ENCODE measurements around the gene CSTPP1.
"Not testable (repeated sequence)": the region's sequence is repeated elsewhere in the genome, so short reads cannot be mapped to it uniquely, and the experiment has no call there.

CSTPP1 gene

DNA sequence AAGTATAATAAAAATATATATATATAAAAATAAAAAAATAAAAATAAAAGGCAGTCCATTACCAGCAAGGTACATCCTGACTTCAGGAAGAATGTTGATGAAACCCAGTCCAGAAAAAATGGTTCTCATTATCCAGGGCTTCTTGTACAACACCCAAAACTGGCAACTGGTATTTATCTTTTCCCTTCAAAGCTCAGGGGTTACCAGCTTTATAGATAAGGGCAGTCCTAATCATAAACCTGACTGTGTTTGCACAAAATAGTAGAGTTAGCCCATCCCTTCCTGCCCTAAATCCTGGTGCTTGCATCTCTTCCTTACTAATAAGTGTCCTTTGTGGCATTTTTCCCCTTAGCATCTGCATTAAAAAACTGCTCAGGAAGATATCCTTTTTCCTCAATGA, 97.5 kb downstream of the CSTPP1 start:
- no peak for DNase-seq (ENCODE audit: low read depth in 1 of 2, low spot score in 1 of 2)

DNA sequence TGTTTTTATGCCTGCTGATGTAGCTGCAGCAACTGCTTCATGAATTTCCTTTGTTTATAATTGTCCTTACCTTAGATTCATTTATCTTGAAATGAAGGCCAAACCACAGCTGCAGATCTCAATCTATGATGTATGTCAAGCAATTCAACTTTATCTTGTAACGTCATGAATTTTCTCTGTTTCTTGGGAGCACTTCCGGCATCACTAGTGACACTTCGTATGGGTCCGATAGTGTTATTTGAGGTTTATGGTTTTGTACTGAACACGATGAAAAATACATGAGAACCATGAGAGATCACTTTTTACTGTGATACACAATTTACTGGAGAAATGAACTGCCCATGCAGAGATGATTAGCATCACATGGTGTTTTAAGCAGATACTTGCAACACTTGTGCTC, 98.5 kb downstream of the CSTPP1 start:
- no peak for DNase-seq (ENCODE audit: low read depth in 1 of 2, low spot score in 1 of 2)

DNA sequence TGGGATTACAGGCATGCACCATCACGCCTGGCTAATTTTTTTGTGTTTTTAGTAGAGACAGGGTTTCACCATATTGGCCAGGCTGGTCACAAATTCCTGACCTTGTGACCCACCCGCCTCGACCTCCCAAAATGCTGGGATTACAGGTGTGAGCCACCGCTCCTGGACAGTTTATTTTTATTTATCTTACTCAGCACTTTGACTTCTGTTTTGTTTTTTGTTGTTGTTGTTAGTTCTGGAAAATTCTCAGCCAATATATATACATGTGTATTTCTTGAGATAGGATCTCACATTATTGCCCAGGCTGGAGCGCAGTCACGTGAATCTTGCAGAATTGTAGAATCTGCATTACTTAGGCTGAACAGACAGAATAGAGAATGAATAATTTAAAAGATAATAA, 107.6 kb downstream of the CSTPP1 start:
- no peak for DNase-seq (ENCODE audit: low read depth in 1 of 2, low spot score in 1 of 2)

DNA sequence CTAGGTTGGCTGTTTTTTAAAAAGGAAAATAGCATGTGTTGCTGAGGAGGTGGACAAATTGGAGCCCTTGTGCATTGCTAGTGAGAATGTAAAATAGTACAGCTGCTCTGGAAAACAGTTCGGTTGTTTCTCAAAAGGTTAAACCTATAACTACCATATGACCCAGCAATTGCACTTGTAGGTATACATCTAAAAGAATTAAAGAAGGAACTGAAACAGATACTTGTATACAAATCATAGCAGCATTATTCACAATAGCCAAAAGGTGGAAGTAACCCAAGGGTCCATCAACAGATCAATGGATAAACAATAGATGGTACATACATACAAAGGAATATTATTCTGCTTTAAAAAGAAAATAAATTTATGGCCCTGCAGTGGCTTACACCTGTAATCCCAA, 111.4 kb downstream of the CSTPP1 start:
- no peak for DNase-seq (ENCODE audit: low read depth in 1 of 2, low spot score in 1 of 2)

DNA sequence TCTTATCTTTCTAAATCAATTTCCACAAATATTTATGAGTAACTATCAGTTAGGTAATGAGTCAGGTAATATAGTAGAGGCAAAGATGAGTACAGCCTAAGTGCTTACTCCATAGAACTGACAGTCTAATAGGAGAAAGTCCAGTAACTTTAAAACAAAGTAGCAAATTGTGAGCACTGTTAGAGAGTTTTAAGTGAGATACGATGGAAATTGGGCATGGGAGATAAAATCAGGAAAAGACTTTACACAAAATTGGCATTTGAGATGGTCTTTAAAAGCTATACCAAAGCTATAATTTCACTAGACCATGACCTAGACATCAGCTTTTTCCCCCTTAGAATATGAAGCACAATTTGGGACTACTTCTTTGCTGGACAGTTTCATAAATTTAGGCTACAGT, 113.7 kb downstream of the CSTPP1 start:
- DNase-seq (ENCODE audit: low read depth in 1 of 2, low spot score in 1 of 2), result no peak

DNA sequence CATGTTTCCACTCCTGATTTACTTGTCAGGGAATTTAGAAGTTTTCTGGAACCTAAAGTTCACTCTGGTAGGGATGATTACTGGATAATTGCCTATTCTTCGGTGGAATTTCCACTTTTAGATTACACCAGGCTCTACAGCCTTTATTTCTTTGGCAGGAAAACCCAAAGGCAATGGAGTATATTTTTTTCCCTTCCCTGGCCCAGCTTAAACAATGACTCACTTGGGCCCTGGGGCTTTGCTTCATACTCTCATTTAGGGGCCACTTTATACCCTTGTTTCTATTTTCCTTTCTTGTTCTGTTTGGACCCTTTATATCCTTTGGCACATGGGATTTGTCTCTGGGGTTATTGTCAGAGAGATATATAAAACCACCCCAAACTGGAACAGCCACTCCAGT, 114.7 kb downstream of the CSTPP1 start:
- DNase-seq (ENCODE audit: low read depth in 1 of 2, low spot score in 1 of 2), result no peak

DNA sequence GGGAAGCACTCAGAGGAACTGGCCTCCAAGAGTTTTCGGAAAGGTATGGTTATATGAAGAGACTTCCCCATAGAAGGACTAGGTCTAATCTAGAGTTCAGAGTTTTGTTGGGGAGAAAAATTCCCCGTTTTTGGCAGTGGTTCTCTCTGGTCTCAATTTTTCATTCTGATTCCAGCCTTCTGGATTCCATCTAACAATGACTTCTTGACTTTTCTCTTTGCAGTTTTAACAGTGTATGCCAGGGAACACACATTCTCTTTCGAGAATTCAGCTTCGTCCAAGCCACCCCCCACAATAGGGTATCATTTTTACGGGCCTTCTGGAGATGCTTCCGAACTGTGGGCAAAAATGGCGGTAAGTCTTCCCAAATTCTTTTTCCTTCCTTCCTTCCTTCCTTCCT, 115.6 kb downstream of the CSTPP1 start:
- DNase-seq (ENCODE audit: low read depth in 1 of 2, low spot score in 1 of 2), result no peak

DNA sequence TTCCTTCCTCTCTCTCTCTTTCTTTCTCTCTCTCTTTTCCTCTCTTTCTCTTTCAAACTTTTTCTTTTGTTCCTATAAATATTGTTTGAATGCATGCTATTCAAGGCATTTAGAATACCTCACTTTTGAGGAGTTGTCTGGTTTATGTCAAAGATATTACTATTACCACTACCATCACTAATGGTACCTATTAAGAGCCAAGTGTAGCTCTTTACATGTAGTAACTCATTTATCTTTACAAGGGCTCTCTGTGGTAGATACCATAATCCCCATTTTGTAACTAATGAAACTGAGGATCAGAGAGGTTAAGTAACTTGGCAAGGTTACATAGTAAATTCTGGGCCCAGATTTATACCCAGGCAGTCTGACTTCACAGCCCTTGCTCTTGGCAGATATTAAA, 116.0 kb downstream of the CSTPP1 start:
- DNase-seq (ENCODE audit: low read depth in 1 of 2, low spot score in 1 of 2), result no peak

DNA sequence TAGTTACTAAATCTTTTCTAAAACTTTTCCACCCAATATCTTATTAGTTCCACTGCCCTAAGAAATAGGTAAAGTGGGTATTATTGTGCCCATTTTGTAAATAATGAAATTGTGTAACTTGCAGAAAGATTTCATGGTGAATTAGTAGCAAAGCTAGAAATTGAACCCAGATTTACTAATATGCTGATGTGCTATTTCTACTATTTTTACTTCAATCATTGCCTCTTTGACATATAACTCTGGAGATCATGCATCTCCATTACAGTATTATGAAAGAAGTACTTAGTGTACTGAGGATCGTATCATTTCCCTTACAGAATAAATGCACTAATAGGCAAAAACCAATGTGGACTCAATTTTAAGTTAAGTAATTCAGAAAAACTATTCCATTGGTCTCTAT, 119.0 kb downstream of the CSTPP1 start:
- DNase-seq (ENCODE audit: low read depth in 1 of 2, low spot score in 1 of 2), result no peak

DNA sequence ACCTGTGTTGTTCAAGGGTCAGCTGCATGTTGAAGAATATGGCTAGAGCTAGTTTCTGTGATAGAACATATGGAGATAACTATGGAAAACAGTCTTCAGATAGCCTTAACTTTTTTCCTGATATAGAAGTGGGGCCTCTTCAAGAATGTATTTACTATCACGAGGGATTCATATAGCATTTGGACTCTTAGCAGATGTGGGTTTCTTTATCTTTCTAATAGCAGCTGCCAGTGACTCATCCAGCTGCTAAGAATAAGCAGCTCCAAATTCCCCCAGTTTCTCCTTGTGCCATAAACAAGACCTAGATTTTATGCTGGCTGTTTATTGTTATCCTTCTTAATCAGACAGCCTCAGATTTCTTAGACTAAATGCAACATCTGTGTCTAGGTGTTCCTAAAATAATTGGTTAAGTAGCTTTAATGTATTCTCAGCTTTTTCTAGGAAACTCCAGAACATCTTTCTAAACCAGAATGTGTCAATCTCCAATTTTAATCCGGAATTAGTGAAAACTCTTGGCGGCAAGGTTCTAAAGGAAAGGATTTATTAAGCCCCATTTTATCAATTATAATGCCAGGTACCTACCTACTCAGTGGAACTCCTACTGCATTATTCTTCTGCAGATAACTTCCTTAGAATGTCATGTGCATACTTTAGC, 119.8 kb downstream of the CSTPP1 start:
- no peak for DNase-seq (ENCODE audit: low read depth in 1 of 2, low spot score in 1 of 2)

DNA sequence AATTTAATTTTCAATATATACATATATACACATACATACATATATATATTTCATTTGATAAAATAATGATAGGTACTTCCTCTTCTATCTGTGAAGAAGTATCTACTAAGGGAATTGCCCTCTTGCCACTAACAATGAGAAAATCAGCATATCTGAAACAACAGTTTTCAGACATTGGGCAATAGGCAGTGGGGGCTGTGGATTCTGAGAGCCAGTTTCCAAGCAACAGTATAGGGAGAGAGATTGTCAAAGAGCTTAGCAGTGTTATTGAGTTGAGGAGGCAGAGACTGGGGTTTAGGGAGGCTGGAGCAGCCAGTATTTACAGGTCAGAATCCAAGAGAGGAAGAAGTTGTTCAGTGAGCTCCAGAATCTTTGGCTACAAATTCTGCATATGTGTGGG, 120.8 kb downstream of the CSTPP1 start:
- no peak for DNase-seq (ENCODE audit: low read depth in 1 of 2, low spot score in 1 of 2)

DNA sequence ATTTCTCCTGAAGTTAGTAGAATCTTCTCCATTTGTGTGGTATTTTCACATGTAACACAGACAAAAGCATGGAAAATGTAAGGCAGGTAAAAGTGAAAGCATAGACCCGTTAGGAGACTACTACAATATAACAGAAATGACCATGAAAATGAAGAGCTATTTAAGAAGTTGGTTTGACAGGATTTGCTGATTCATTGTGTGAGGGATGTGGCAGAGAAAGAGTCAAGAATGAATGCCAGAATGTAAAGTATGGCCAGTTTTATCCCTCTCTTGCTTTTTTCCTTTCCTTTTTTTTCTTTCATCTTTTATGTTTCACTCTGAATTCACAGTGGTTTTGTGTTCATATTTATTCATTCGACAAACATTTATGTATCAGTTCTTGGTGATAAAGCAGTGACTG, 124.2 kb downstream of the CSTPP1 start:
- DNase-seq (ENCODE audit: low read depth in 1 of 2, low spot score in 1 of 2), result no peak

DNA sequence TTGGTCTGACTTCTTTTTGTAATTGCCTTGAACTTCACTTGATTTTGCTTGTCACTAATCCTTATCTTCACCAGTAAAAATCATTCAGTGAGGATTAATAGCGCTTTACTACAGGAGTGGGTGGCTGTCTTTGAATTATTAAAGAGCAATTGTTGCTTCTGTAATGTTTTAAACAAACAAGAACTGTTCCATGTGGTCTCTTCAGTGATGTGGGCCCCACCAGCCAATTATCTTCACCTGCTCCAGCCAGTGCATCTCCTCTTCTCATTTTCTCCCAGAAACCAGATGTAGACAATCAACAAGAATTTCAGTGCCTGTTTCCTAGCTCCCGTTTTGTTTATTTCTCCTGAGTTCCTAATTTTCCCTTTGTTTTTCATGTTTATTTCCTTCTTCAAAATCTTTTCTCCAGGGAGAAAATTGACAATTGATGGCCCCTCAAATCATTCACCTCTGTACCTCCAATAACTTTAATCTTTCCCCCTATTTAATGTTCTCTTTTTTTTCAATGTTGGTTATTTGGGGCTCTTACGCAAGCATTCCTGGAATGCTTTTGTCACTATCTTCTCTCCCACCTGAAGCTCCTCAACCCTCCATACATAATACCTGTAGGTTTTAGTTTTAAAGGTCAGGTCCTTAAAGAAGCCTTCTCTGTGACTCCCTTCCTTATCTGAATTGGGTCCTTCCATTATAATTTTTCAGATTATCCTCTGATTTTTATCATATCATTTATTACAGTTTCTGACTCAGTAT, 125.0 kb downstream of the CSTPP1 start:
- no peak for DNase-seq (ENCODE audit: low read depth in 1 of 2, low spot score in 1 of 2)

DNA sequence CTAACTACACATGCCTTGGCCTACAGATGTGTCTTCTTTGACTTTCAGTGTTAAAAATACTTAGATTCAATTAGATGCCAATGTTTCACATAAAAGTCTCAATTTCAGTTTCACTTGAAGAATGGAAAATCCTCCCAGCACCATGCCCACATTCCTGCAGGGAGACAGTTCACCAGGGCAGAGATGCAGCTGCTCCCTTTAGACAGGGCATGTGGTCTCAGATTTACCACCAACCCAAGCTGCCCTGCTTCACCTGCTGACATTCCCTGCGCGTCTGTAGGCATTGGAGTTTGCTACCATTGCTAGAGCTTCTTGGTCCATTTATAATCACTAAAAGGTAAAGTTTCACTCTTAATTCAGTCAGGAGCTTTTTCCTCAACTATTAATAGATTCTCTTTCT, 126.2 kb downstream of the CSTPP1 start:
- no peak for DNase-seq (ENCODE audit: low read depth in 1 of 2, low spot score in 1 of 2)

DNA sequence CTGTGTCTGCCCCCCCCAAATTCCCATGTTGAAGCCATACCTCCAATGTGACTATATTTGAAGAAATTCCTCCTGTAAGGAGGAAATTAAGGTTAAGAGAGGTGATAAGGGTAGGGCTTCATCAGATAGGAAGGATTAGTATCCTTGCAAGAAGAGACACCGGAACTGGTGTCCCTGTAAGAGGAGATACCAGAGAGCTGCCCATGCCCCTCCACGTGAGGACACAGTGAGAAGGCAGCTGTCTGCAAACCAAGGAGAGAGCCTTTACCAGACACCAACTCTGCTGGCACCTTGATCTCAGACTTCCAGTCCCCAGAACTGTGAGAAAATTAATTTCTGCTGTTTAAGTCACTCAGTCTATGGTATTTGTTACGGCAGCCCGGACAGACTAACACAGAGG, 130.8 kb downstream of the CSTPP1 start:
- no peak for DNase-seq (ENCODE audit: low read depth in 1 of 2, low spot score in 1 of 2)

DNA sequence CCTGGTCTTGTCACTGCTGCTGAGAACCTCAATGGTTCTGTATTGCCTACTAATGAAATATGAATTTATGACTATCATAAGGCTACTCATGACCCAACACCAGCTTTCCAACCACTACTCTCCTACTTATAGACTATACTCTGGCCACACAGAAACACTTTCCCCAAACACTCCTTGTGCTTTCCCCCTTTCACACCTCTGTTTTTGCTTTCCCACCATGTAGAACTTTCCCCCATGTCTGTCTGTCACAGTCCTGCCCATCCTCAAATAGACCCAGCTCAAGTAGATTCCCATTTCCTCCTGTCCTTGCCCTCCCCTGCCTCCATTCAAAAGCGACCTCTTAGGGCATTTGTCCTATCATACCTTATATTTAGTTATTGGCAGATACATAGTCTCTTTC, 134.2 kb downstream of the CSTPP1 start:
- DNase-seq (ENCODE audit: low read depth in 1 of 2, low spot score in 1 of 2), result no peak

DNA sequence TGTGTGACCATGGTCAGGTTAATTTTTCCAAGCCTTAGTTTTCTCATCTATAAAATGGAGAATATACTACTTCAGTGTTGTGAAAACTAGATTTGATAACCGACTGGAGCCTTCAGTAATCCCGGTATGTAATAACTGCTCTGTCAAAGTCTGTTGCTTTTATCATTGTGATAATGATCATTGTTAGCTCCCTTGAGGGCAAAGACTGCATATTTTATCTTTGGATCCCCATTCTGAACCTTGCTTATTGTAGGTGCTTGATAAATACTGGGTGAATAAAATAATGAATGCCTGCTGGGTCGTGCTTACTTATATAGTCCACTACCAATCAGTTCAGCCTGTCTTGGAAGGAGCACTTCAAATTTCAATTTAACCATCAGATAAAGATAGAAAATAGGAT, 134.8 kb downstream of the CSTPP1 start:
- DNase-seq (ENCODE audit: low read depth in 1 of 2, low spot score in 1 of 2), result no peak

DNA sequence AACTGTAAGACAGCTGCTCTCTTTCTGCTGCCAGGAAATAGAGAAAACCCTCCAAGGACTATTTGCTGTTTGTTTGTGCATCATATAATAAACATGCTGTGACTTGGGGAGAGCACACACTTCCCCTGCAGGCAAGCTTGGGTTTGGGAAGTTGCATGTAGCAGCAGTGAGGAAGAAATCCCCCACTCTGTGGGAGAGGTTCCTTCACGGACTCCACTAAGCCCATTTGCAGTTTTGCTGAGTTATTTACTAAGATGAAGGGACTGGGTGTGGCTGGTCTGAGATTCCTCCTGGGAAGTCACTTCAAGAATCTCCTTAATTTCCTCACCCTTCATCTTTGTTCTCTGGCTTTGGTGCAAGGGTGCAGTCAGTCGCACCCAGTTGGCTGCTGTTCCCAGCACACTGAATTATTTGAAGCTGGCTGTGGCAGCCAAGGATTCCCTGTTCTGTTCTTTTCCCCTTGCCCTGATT, 135.3 kb downstream of the CSTPP1 start:
- no peak for DNase-seq (ENCODE audit: low read depth in 1 of 2, low spot score in 1 of 2)

DNA sequence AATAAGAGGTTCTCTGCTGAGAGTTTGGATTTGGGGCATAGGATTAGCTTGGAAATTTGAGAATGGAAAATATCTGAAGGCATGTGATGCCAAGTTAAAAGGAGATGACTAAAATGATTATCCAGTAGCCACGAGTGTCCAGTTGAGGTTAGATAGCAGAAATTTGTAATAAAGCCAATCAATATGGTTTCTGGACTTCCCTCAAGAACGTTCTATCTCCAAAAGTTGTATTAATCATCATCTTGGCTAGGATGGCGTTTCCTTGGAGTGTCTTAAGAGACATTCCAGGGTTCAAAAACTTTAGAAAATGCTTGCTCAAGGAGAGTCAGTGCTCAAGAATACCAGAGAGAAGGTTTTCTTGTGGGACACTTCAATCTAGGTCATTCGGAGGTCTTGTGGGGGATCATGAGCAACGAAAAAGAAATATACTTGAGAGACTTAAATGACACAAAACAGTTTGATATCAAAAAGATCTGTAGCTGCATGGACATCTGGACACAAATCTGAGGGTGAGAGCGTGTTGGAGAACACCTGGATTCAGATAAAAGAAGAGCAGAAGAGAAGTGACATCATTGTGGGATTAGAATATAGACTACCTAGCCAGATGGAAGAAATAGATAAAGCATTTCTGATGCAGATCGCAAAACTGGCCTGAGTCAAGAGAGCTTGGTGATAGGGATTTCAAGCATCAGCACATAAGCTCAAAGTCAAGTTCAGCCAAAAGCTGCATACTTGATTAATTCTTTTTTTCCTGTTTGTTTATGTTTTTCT, 142.4 kb downstream of the CSTPP1 start:
- no peak for DNase-seq (ENCODE audit: low read depth in 1 of 2, low spot score in 1 of 2)

DNA sequence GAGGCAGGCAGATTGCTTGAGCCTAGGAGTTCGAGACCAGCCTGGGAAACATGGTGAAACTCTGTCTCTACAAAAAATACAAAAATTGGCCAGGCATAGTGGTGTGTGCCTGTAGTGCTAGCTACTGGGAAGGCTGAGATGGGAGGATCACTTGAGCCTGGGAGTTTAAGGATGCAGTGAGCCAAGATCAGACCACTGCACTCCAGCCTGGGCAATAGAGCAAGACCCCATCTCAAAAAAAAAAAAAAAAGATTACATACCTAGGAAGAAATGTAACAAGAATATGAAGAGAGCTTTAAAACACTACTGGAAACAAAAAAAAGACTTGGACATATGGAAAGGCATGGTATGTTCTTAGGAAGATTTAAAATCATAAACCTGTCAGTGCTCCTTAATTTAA, 144.2 kb downstream of the CSTPP1 start:
- DNase-seq (ENCODE audit: low read depth in 1 of 2, low spot score in 1 of 2), result not testable (repeated sequence)

DNA sequence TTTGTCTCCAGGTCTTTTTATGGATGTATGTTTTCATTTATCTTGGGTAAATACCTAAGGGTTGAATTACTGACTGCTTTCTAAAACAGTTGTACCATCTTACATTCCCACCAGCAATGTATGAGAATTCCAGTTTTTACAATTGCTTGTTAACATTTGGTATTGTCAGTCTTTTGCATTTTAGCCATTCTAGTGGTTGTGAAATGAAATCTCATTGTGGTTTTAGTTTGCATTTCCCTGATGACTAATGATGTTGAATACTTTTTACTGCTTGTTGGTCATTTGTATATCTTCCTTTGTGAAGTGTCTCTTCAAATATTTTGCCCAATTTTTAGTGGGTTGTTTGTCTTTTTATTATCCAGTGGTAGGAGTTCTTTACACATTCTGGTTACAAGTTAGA, 147.4 kb downstream of the CSTPP1 start:
- no peak for DNase-seq (ENCODE audit: low read depth in 1 of 2, low spot score in 1 of 2)

DNA sequence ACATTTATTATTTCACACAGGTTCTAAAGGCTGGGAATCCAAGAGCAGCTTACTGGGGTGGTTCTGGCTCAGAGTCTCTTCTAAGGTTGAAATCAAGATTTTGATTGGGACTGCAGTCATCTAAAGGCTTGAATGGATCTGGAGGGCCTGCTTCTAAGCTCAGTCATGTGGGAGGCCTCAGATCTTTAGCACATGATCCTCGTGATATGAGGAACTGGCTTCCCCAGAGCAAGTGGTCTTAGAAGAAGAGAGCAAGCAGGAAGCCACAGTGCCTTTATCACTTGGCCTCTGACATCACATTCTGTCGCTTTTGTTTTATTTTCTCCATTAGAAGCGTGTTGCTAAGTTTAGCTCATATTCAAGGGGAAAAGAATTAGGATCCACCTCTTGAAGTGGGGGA, 151.2 kb downstream of the CSTPP1 start:
- no peak for DNase-seq (ENCODE audit: low read depth in 1 of 2, low spot score in 1 of 2)
